Ishikawa (cell line): ENCODE results near the gene WDR86.

Experiments used
- CEBPB ChIP-seq: IDR thresholded peaks from 2 replicates; pipeline ENCODE4 v1.6.1; 2012
- CREB1 ChIP-seq: IDR thresholded peaks from 2 replicates; pipeline ENCODE4 v1.6.1; 2012; ENCODE audit warnings: low read depth
- EGR1 ChIP-seq: IDR thresholded peaks from 2 replicates; pipeline ENCODE4 v1.6.1; 2012
- EP300 ChIP-seq: IDR thresholded peaks from 2 replicates; pipeline ENCODE4 v1.6.1; 2012; ENCODE audit warnings: borderline replicate concordance
- FOXM1 ChIP-seq: IDR thresholded peaks from 2 replicates; pipeline ENCODE4 v1.6.1; 2012; ENCODE audit warnings: low read depth, borderline replicate concordance
- NFIC ChIP-seq: IDR thresholded peaks from 2 replicates; pipeline ENCODE4 v1.6.1; 2012
- RAD21 ChIP-seq: IDR thresholded peaks from 2 replicates; pipeline ENCODE4 v1.6.1; 2012; ENCODE audit warnings: low read depth
- TAF1 ChIP-seq: IDR thresholded peaks from 2 replicates; pipeline ENCODE4 v1.6.1; 2012; ENCODE audit warnings: low read depth, mild to moderate bottlenecking
- TCF12 ChIP-seq: IDR thresholded peaks from 2 replicates; pipeline ENCODE4 v1.6.1; 2012; ENCODE audit warnings: low read depth
- TEAD4 ChIP-seq: IDR thresholded peaks from 2 replicates; pipeline ENCODE4 v1.6.1; 2012
- YY1 ChIP-seq: IDR thresholded peaks from 2 replicates; pipeline ENCODE4 v1.6.1; 2012; ENCODE audit warnings: low read depth
- ZBTB7A ChIP-seq: IDR thresholded peaks from 2 replicates; pipeline ENCODE4 v1.6.1; 2012; ENCODE audit warnings: low read depth
- TF ChIP-seq, protein P1 (sequence below): IDR thresholded peaks from 2 replicates; pipeline ENCODE4 v1.6.1; 2012
- TF ChIP-seq, protein P2 (sequence below): IDR thresholded peaks from 2 replicates; pipeline ENCODE4 v1.6.1; 2012
- TF ChIP-seq, protein P3 (sequence below): IDR thresholded peaks from 2 replicates; pipeline ENCODE4 v1.6.1; 2012; ENCODE audit warnings: low read depth, mild to moderate bottlenecking

WDR86 gene

GRCh38 chr7:151368136-151368571, 41.7 kb downstream of the WDR86 start:
- TF ChIP-seq EP300 = no peak
- no peak for TF ChIP-seq YY1
- TF ChIP-seq, protein P1, sequence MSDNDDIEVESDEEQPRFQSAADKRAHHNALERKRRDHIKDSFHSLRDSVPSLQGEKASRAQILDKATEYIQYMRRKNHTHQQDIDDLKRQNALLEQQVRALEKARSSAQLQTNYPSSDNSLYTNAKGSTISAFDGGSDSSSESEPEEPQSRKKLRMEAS = peak; percentile 73
- TF ChIP-seq, protein P2, sequence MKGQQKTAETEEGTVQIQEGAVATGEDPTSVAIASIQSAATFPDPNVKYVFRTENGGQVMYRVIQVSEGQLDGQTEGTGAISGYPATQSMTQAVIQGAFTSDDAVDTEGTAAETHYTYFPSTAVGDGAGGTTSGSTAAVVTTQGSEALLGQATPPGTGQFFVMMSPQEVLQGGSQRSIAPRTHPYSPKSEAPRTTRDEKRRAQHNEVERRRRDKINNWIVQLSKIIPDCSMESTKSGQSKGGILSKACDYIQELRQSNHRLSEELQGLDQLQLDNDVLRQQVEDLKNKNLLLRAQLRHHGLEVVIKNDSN = no peak
- TF ChIP-seq RAD21 = peak; percentile 79
- TF ChIP-seq FOXM1 = no peak
- no peak for TF ChIP-seq EGR1

GRCh38 chr7:151367284-151367683, 42.6 kb downstream of the WDR86 start:
- no peak for TF ChIP-seq FOXM1
- TF ChIP-seq EGR1 = no peak
- no peak for TF ChIP-seq TAF1
- TF ChIP-seq, protein P2 = no peak
- no peak for TF ChIP-seq CREB1
- TF ChIP-seq, protein P1 = no peak
- TF ChIP-seq NFIC = no peak
- TF ChIP-seq EP300 = no peak
- TF ChIP-seq ZBTB7A = no peak

- no peak for TF ChIP-seq TAF1
- TF ChIP-seq EGR1 = no peak
- TF ChIP-seq RAD21 = no peak
- TF ChIP-seq NFIC = no peak
- TF ChIP-seq, protein P3, sequence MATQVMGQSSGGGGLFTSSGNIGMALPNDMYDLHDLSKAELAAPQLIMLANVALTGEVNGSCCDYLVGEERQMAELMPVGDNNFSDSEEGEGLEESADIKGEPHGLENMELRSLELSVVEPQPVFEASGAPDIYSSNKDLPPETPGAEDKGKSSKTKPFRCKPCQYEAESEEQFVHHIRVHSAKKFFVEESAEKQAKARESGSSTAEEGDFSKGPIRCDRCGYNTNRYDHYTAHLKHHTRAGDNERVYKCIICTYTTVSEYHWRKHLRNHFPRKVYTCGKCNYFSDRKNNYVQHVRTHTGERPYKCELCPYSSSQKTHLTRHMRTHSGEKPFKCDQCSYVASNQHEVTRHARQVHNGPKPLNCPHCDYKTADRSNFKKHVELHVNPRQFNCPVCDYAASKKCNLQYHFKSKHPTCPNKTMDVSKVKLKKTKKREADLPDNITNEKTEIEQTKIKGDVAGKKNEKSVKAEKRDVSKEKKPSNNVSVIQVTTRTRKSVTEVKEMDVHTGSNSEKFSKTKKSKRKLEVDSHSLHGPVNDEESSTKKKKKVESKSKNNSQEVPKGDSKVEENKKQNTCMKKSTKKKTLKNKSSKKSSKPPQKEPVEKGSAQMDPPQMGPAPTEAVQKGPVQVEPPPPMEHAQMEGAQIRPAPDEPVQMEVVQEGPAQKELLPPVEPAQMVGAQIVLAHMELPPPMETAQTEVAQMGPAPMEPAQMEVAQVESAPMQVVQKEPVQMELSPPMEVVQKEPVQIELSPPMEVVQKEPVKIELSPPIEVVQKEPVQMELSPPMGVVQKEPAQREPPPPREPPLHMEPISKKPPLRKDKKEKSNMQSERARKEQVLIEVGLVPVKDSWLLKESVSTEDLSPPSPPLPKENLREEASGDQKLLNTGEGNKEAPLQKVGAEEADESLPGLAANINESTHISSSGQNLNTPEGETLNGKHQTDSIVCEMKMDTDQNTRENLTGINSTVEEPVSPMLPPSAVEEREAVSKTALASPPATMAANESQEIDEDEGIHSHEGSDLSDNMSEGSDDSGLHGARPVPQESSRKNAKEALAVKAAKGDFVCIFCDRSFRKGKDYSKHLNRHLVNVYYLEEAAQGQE = no peak
- no peak for TF ChIP-seq YY1
- TF ChIP-seq TEAD4 = no peak
- TF ChIP-seq CREB1 = no peak
- TF ChIP-seq, protein P1 = no peak
- TF ChIP-seq ZBTB7A = no peak
Observed at GRCh38 chr7:151366880-151367222, 43.0 kb downstream of the WDR86 start.

- TF ChIP-seq NFIC (no peak), CREB1 (no peak), TCF12 (no peak), YY1 (no peak), EGR1 (no peak), EP300 (no peak), TEAD4 (no peak), RAD21 (no peak), FOXM1 (no peak), CEBPB (no peak), ZBTB7A (no peak), TAF1 (no peak)
- TF ChIP-seq, protein P1 = no peak
- TF ChIP-seq, protein P2 = no peak
- TF ChIP-seq, protein P3 = no peak
Observed at GRCh38 chr7:151366166-151366879, 43.5 kb downstream of the WDR86 start.

DNA sequence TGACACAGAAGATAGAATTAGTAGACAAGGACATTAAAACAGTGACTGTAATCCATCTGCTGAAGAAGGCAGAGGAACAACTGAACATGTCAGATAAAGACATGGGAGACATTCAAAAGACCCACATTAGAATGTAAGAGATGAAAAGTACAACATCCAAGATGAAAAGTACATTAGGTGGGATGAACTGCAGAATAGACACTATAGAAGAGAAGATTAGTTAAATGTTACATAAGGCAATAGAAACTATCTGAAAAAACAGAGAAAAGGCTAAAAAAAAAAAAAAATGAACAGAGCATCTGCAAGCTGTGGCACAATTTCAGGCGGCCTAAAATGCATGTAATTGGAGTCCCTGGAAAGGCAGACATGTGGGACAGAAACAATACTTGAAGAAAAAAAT, 46.7 kb downstream of the WDR86 start:
- TF ChIP-seq RAD21 (no peak), CEBPB (no peak), TAF1 (no peak), NFIC (no peak), TCF12 (no peak)
- TF ChIP-seq, protein P2 = no peak
